HG02870 (cell line): ENCODE measurements around the gene MEGF6.

ENCODE experiments used
- ATAC-seq: cut with Tn5 transposase; IDR thresholded peaks from one replicate; pipeline ENCODE4 v1.9.1; 2021; ENCODE audit warnings: mild to moderate bottlenecking, moderate library complexity; ENCODE audit not compliant: unreplicated experiment

MEGF6 gene

DNA sequence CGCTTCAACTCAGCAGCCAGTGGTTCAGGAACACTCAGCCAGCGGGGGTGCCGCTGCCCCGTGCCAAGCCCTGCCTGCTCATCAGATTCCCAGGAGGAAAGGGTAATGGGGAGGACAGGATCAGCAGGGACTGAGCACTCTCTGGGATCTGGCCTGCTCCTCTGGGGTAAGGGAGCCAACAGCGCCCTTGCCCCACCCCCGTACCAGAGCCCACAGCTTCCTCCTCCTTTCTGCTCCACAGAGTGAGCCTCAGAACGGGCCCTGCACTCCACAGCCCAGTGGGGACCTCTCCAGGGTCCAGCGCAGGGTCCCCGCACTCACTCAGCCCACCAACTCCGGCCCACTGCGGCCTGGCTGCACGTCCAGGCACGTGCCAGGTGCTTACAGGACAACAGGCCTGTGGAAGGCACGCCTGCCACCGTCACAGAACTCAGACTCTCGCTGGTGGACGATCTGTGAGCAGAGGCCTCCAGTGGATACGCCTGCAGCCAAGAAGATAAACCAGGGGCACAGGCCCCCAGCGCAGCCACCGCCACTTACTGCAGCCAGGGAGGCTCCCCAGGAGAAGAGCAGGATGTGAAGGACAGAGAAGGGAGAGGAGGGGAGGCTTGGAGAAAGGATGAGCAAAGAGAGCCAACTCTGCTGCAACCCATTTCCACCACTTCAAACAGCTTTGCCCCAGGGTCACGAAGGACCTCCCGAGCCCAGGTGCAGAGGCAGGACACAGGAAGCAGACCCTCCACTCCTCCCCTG lies 2.1 kb downstream of the MEGF6 start:
- ATAC-seq = no peak

DNA sequence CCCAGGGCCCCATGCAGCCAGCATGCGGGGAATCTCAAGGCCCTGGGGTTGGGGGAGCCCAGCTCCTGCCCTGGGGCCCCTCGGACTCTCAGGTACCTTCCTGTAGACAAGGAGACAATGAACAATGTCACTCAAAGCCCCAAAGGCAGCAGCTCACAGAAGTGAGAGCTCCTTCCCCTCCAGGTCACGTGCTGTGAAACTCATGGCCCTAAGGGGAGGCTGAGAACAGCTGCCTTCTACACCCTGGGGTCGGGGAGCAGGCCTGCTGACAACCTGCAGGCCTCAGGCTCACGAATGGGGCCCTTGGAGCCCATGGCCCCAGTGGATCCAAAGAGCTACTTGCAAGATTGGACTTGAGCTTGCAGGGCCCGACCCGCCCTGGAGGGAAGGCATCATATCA lies 3.2 kb downstream of the MEGF6 start:
- ATAC-seq = no peak

DNA sequence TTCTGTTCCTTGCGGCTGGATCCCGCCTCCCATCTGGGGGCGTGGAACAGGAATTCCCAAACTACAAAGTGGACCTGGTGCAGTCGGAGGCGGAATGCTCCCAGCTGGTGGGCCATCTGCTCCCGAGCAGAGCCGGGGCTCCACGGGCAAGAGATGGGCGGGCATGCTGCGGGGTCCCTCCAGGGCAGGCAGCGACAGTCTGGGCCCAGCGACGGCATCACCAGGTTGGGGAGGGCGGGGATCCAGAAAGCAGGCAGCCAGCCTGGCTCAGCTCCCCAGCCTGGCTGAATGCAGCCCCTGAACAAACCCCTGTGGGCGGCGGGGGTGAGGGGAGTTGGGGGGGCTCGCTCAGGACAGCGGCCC lies 3.6 kb downstream of the MEGF6 start:
- no peak for ATAC-seq

DNA sequence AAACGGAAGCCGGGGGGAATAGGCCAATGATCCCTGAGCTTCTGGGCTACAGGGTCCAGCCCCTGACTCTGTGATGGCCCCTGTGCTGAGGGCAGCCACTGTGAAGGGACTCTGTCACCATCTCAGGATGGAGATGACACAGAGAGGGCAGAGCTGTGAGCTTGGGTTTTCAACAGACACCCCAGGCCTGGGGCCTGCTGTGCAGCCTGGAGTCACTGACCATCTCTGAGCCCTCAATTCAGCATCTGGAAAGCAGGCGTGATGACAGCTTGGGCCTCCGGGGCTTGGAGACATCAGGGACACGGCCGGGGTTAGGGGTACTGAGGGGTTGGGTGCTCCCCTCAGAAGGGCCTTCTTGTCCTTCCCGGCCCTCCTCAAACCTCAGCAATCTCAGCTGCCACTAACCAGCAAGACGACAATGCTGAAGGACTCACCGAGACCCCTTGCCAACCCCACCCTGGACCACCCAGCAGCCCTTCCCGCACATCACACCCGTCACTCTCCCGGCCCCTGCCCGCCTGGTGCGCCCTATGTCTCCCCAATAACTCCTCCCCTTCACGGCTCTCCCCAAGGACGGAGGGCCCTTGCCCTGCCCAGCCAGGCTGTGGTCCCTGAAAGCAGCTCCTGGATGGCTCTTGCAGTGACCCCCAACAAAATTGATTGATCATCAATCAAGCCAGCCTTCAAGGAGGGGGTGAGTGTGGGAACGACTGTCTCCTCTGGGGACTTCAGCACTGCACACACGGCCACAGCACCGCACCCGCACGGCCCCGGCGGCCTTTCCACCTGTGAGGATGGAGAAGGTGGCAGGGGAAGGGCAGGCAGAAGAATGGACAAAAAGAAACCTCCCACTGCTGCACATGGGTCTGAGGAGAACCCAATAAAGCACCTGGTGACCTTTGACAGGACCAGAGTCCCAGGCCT lies 4.3 kb downstream of the MEGF6 start:
- no peak for ATAC-seq

DNA sequence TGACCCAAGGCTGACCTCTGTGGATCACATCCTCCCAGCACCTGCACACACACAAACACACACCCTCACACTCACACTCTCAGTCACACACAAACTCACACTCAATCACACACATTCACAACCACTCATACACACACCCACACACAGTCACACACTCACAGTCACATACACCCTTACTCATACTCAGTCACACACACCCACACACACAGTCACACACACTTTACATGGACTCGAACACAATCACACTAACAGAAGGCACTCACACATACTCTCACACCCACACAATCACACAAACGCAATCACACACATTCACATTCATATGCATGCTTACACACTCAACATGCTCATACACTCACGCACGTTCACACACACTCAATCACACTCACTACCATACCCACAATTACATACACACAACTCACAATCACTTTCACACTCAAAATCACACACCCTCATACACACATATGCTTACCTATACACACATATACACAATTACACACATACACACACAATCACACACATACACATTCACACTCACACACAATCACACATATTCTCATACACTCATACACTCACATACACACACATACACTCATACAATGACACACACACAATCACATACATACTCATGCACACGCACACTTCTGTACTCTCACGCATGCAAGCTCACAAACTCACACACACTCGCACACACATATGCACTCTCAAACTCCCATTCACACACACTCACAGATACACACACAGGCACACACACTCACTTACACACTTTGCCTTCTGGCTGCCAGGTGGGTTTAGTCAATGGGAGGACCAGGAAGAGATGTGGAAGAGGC lies 6.1 kb downstream of the MEGF6 start:
- ATAC-seq = no peak

DNA sequence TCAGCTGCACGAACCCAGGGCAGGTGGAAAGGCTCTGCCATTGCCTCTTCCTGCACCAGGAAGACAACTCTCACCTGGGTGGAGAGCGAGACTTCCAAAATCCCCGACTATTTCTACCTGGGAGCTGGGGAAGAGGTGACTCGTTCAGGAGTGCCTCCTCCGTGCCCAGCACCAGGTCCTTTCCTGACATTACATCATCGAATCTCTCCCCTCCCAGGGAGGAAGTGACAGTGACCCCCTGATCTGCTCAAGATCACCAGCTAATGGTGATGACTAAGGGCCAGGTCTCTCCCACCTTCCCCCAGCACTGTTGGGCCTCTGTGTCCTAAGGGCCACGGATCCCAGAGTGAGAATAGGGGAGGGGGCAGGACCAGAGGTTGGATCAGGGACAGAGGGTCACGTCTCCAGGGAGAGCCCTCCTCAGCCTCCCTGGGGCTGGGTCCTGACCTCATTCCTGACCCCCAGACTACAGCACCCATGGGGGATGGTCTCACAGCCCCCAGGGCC lies 6.8 kb downstream of the MEGF6 start:
- no peak for ATAC-seq

DNA sequence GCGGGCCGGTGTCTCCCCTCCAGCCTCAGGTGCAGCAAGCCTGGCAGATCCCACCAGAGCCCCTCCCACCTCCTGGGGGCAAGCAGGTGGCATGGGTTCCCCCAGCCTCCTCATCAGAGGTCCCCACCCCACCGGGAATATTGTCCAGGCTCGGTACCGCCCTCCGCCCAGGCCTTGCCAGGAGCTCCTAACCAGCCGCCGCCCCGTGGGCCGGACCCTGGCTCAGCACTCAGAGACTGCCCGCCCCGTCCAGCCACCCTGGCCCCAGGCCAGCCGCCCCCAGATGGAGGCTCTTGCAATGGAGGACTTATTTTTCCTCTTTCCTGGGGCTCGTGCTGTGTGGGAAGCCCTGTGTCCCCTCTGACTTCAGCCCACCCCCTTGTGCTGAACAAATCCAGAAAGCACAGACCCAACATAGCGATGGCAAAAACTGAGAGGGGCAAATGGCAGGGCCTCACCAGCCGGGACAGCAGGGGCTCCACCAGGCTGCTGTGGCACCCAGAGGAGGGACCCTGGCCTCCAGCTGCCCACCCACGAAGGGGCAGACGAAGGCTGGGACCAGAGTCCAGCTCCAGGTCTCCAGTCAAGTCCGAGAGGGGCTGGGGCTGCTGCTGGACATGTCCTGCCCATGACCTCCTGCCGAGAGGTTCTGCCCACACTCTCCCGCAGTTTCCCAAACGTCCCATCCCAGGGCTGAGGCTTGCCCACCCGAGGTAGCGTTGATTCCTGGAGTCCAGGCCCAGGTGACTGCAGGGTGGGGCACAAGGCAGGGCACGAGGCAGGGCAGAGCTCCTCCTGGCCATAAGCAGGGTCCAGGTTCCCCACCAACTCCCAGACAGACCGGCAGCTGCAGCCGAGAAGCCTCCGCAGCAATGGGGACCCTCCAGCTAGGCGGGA lies 7.5 kb downstream of the MEGF6 start:
- ATAC-seq = no peak

DNA sequence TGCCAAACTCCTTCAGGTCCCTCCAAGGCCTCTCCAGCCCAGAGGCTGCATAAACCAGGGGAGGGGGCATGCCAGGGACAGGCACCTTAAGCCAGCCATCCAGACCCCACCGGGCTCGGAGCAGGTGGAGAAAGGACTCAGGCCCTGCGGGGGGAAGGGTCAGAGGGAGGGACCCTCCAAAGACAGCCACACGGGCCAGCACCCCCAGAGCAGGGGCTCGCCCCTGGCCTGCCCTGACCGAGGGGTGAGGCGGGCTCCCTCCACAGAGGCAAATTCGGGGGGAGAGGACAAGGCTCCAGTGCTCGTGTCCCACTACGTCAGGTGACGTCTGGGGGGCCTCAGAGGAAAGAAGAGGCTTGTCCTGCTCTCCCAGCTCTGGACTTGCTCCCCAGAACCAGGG lies 8.2 kb downstream of the MEGF6 start:
- no peak for ATAC-seq

DNA sequence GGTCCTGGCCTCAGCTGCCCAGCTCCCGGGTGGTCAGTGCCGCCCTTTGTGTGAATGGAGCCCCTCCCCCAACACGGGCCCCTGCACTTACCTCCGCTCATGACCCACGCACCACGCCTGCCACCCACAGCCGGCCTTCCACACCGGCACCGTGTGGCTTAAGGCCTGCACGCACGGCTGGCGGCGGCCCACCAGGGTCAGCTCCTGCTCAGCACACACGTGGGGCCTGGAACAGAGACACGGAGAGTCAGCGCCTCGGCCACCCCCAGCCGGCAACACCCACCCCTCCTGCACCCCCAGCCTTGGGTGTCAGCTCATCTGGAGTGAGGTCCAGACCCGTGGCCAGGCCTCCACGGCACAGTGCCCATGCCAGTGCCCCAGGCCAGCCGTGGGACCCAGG lies 8.9 kb downstream of the MEGF6 start:
- ATAC-seq = no peak

DNA sequence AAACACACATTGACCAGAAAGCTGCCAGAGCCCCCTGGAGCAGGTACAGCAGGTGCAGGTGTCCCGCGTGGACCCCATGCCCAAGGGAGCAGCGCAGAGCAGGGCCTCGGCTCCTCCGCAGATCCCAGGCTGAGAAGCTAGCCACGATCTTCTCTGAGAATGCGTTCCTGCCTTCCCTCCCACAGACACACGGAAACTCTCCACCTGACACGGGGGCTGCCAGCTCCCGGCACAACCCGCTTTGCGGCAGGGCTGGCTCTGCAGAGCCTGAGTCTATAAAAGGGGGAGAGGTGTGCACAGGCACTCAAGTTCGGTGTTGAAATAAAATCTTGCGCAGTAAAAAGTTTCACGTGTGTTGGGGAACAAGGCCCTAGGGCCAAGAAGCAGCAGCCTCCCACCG lies 9.6 kb downstream of the MEGF6 start:
- no peak for ATAC-seq

DNA sequence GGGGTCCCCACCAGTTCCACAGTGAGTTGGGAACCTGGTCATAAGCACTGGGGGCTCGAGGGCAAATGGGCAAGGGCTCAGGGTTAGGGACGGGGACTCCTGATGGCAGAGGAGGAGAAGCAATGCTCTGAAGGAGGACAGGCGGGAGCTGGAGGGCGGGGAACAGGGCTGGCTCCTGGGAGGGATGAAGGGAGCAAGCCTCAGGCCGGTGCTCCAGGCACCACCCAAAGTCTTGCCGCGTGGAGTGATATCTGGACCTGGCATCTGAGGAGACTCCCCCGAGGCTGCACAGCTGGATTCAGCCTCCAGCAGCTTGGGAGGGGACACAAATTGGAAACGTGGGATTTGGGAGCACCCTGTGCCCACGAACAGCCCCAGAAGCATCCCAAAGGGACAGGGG lies 11.0 kb downstream of the MEGF6 start:
- ATAC-seq = no peak

DNA sequence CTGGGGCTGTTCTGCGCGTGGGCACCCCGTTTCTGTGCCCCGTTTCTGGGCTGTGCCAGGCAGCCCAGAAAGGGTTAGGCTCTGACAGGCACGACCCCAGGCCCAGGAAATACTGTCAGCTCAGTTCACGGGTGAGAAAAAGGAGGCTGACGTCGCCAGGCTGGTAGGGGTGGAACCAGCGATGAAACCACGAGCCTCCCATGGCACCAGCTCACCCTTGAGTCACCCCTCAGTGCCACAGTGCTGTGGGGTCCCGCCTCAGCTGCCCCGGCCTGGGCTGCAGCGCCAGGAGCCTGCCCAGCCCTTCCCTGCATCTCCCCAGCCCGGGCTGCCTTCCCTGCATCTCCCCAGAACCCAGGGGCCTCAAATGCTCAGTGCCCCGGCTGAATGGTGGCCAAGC lies 11.5 kb downstream of the MEGF6 start:
- no peak for ATAC-seq

DNA sequence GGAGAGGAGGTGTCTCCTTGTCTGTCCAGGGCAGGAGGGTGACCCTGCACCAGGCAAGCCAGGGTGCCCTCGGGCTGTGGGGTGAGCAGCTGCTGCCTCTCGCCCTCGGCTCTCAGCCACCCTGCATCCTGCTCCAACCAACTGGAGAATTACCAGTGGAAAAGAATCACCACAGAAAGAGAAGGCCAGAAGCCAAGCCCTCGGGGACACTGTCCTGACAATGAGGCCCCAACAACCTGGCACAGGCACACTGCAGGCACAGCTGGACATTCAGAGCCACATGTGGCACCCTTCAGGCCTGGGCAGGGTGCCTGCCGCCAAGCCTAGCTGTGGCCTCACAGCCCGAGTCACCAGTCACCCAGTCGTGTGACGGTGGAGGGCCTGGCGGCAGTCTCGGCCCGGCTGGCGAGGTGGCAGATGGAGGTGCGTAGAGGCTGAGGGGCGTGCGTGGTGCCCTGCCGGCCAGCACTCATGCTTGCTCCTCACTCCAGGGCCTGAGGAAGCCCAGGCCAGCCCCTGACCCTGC lies 12.0 kb downstream of the MEGF6 start:
- no peak for ATAC-seq

DNA sequence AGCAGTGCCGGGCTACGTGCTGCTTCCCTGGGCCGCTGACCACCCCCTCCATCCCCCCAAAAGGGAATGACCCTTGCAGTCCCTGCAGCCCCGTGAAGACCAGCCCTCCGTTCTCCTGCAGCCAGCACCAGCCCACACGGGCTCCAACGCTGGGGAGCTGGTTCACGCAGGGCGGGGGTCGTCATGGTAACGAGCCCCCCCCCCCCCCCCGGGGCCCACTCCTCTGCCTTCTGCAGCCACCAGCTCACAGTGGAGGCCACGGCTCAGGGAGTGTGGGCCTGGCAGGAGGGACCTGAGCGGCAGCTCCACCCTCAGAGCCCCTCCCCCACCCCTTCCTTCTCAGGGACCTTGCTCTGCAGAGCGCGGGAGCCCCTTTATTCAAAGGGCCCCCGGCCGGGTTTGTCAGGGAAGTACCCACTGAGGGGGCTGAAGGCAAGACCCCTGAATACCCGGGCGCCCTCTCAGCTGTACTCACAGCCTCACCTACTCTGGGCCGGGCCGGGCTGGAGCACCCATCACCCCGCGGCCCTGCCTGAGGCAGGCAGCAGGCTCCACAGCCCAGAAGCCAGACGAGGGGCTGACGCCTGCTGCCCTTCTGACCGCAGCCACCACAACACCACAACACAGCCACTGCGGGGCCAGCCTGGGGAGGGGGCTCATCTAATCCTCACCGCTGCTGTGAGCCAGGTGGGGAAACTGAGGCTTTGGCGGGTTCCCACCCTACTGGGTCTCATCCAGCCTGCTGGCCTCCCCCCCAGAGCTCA lies 12.6 kb downstream of the MEGF6 start:
- no peak for ATAC-seq

DNA sequence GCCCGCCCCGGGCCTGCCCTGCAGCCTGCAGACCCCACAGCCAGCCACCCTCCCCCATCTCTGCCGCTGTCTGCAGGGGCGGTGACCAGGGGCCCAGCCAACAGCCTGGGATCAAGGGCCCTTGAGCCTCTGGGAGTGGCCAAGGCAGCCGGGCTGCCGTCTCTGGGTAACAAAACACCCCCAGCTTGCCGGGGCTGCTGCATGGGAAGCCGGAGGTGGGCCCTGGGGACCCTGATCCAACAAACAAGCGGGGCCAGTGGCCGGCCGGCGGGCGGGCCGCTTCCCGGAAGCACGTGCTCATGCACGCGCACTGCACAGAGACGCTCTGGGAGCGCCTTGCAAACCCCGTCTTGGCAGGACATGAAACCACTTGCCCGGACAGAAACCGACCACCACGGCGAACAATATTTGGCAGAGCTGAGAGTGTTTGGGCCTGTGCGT lies 13.2 kb downstream of the MEGF6 start:
- no peak for ATAC-seq

DNA sequence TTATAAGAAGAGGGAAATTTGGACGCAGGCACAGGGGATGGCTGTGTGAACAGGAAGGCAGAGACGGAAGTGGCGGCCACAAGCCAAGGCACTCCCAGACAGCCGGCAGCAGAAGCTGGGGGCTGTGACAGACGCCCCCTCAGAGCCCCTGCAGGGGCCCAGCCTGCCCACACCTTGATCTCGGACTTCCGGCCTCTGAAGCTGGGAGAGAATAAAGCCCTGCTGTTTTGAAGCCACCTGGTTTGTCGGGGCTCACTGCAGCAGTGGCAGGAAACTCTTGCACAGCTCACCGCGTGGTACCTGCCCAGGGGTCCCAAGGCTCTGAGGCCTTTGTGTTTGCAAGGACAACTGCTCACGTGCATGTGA lies 13.7 kb downstream of the MEGF6 start:
- ATAC-seq = no peak

DNA sequence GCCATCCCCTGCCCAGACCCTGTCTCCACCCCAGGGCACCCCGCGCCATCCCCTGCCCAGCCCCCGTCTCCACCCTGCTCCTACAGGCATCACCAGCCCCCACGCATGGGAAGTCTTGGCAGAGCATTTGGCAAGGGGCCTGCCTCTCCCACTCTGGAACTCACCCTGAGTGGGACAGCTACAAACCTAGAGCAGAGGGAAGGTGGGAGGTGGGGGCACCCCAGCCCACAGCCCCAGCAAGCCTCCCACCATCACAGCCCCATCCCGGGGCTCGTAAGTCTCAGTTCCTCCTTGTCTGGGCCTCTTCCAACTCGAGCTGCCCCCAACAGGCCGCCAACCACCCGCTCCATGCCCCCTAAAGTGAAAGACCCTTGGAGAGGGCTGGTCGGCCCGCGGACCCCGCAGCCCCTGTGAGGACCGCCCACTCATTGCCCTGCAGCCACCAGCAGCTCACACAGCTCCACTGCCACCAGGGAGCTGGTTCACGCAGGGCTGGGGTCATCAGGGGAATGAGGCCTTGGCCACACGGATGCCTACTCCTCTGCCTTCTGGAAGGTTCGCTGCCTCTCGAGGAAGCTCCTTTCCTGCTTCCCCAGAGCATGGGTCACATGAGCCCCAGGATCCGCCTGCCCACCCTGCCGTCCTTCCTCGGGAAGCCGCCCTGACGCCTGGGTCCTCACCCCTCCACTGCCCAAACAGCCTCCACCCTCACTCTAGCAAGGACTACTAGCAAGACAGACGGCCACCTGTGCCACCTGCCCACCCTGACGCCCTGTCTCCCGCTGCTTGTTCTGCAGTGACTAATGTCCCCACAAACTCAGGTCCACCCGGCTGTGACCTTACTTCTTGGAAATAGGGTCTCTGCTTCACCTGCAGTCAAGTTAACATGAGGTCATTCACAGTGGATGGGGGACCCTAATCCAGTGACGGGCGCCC lies 14.4 kb downstream of the MEGF6 start:
- ATAC-seq = no peak

DNA sequence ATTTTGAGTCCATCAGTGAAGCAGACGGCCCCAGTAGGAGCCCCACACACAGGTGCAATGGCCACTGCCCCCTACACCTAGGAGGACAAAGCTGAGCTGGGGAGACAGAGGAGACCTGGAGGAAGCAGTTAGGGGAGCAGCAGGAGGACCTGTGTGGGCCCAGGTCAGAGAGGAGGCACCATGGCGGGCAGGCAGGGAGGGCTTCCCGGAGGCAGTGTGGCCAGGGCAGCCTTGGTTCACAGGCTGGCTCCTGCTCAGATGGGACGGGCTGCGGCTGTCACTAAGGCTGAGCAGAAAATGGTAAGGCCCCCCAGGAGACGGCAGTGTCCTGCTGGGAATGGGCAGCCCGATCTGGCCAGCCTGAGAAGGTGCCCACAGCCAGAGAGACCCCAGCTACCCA lies 15.4 kb downstream of the MEGF6 start:
- ATAC-seq = no peak
